Measurements from ENCODE around the gene SMARCD1. TPM values are rescaled to one million over a fixed set of nuclear protein-coding genes. Genes with fewer than 3 reads are reported as not detected.

SMARCD1 gene
- total RNA-seq, 4 donors from 2014 or later: 20.3 to 72.4 (median 45.2) TPM

- no peak for DNase-seq (ENCODE audit: extremely low spot score)
- H3K4me1 ChIP-seq: peaks cover 14 to 44% (median 29%) of the 10 kb centered on the region in 4 donors
- H3K9me3 ChIP-seq: no peaks in the 10 kb centered on the region
- peaks cover 28 to 47% (median 36%) of the 10 kb centered on the region in 4 donors for H3K36me3 ChIP-seq
- H3K4me3 ChIP-seq: peak overlapping the region; percentile 87 to 96 (median 96)
- peak overlapping the region; percentile 97 to 99 (median 98) for H3K27ac ChIP-seq (replicated peaks in 1 of 4)
- H3K27me3 ChIP-seq: no peaks in the 10 kb centered on the region
- intact Hi-C loops (cut with DNase I): no loop called here
- 2% methylated on average over 8 of the region's 8 CpGs for WGBS
- TF ChIP-seq POLR2A (IDR thresholded peaks at IDR 0.05; ENCODE audit: low read depth) (no peak), POLR2AphosphoS5 (IDR thresholded peaks at IDR 0.05) (no peak), EP300 (IDR thresholded peaks at IDR 0.05) (no peak)
Measured at GRCh38 chr12:50085615-50086072, 502 bp downstream of the SMARCD1 start.

- peaks cover 14 to 44% (median 26%) of the 10 kb centered on the region in 4 donors for H3K4me1 ChIP-seq
- peak overlapping the region; percentile 87 to 96 (median 96) for H3K4me3 ChIP-seq
- H3K27ac ChIP-seq (replicated peaks in 1 of 4): peak overlapping the region; percentile 97 to 99 (median 98)
- H3K36me3 ChIP-seq: peaks cover 33 to 52% (median 41%) of the 10 kb centered on the region in 4 donors
- H3K27me3 ChIP-seq: no peaks in the 10 kb centered on the region
- 71% methylated on average over 5 of the region's 5 CpGs for WGBS
- TF ChIP-seq POLR2A (IDR thresholded peaks at IDR 0.05; ENCODE audit: low read depth) (no peak), CTCF (IDR thresholded peaks at IDR 0.05) (no peak), EP300 (IDR thresholded peaks at IDR 0.05) (no peak)
- intact Hi-C loops (cut with DNase I): no loop called here
- no peak for DNase-seq (ENCODE audit: extremely low spot score)
- no peaks in the 10 kb centered on the region for H3K9me3 ChIP-seq
Measured at GRCh38 chr12:50086148-50086547, 1.0 kb downstream of the SMARCD1 start.

DNA sequence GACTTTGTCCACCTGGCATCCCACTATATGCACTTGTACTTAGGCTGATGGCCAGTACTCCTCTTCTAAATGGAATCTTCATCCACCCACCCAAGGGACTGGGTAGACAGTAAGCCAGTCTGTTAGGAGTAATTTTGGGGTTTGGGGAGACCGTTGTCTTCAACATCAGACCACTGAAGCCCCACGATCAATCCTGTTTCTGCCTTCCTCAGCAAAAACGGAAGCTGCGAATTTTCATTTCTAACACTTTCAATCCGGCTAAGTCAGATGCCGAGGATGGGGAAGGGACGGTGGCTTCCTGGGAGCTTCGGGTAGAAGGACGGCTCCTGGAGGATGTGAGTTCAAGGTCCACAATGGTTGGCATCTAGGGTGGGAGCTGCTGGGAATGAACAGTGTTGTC is 2.0 kb downstream of the SMARCD1 start:
- Histone ChIP-seq H3K27ac (replicated peaks in 1 of 4) (no peak overlapping the region), H3K36me3 (peaks cover 43 to 62% (median 52%) of the 10 kb centered on the region in 4 donors), H3K27me3 (no peaks in the 10 kb centered on the region), H3K4me1 (peaks cover 14 to 44% (median 25%) of the 10 kb centered on the region in 4 donors), H3K9me3 (no peaks in the 10 kb centered on the region), H3K4me3 (no peak overlapping the region)
- 84% methylated on average over 9 of the region's 9 CpGs for WGBS
- no peak for TF ChIP-seq CTCF (IDR thresholded peaks at IDR 0.05)
- TF ChIP-seq POLR2AphosphoS5 (IDR thresholded peaks at IDR 0.05): no peak
- no peak for TF ChIP-seq POLR2A (IDR thresholded peaks at IDR 0.05; ENCODE audit: low read depth)
- TF ChIP-seq EP300 (IDR thresholded peaks at IDR 0.05): no peak
- DNase-seq (ENCODE audit: extremely low spot score): no peak
- intact Hi-C loops (cut with DNase I): no loop called here

- Histone ChIP-seq H3K4me1 (peaks cover 14 to 44% (median 25%) of the 10 kb centered on the region in 4 donors), H3K9me3 (no peaks in the 10 kb centered on the region), H3K27me3 (no peaks in the 10 kb centered on the region), H3K27ac (replicated peaks in 1 of 4) (no peak overlapping the region), H3K36me3 (peaks cover 51 to 70% (median 59%) of the 10 kb centered on the region in 4 donors), H3K4me3 (no peak overlapping the region)
- no peak for DNase-seq (ENCODE audit: extremely low spot score)
- intact Hi-C loops (cut with DNase I): no loop called here
- TF ChIP-seq EP300 (IDR thresholded peaks at IDR 0.05): no peak
- no peak for TF ChIP-seq POLR2A (IDR thresholded peaks at IDR 0.05; ENCODE audit: low read depth)
- no peak for TF ChIP-seq CTCF (IDR thresholded peaks at IDR 0.05)
- no peak for TF ChIP-seq POLR2AphosphoS5 (IDR thresholded peaks at IDR 0.05)
- 54% methylated on average over 3 of the region's 3 CpGs for WGBS
Measured at GRCh38 chr12:50087995-50088394, 2.9 kb downstream of the SMARCD1 start.

- 17% methylated on average over 3 of the region's 3 CpGs for WGBS
- intact Hi-C loops (cut with DNase I): no loop called here
- TF ChIP-seq CTCF (IDR thresholded peaks at IDR 0.05) (peak; percentile 69 to 78 (median 75)), POLR2AphosphoS5 (IDR thresholded peaks at IDR 0.05) (no peak)
- no peak overlapping the region for H3K27ac ChIP-seq (replicated peaks in 1 of 4)
- no peak for DNase-seq (ENCODE audit: extremely low spot score)
- H3K4me3 ChIP-seq: no peak overlapping the region
- H3K27me3 ChIP-seq: no peaks in the 10 kb centered on the region
- H3K4me1 ChIP-seq: peaks cover 14 to 36% (median 25%) of the 10 kb centered on the region in 4 donors
- no peaks in the 10 kb centered on the region for H3K9me3 ChIP-seq
- peaks cover 59 to 78% (median 67%) of the 10 kb centered on the region in 4 donors for H3K36me3 ChIP-seq
Measured at GRCh38 chr12:50088577-50089335, 3.6 kb downstream of the SMARCD1 start.

All from esophagus muscularis mucosa (tissue), 4 donors.